Mesendoderm (in vitro differentiated cells): ENCODE results near the gene ZNF296.

Experiments
- DNase-seq: peaks from one replicate; pipeline ENCODE4 v3.0.0; 2013
- H2AK5ac ChIP-seq: 2 replicates; pipeline ENCODE4 v1.6.1; 2013; ENCODE audit warnings: low read length, inconsistent platforms
- H2BK120ac ChIP-seq: 2 replicates; pipeline ENCODE4 v1.6.1; 2013; ENCODE audit warnings: low read depth, mild to moderate bottlenecking, low read length, moderate library complexity, mixed read lengths
- H2BK15ac ChIP-seq: replicated peaks from 2 replicates; pipeline ENCODE4 v1.6.1; 2013; ENCODE audit warnings: low read depth, mild to moderate bottlenecking, moderate library complexity
- H2BK5ac ChIP-seq: 2 replicates; pipeline ENCODE4 v1.6.1; 2013; ENCODE audit warnings: low read length, inconsistent platforms
- H3K18ac ChIP-seq: 2 replicates; pipeline ENCODE4 v1.6.1; 2013; ENCODE audit warnings: mild to moderate bottlenecking, low read length, mixed read lengths
- H3K23ac ChIP-seq: one replicate; pipeline ENCODE4 v1.6.1; 2013; ENCODE audit warnings: low read length
- H3K27ac ChIP-seq: 2 replicates; pipeline ENCODE4 v1.5.1; 2013; ENCODE audit warnings: low read depth, mild to moderate bottlenecking, inconsistent platforms, low read length, moderate library complexity
- H3K27me3 ChIP-seq: 2 replicates; pipeline ENCODE4 v1.6.1; 2013; ENCODE audit warnings: low read length, control low read depth, mild to moderate bottlenecking, inconsistent platforms; ENCODE audit not compliant: insufficient read depth, poor library complexity
- H3K36me3 ChIP-seq: 2 replicates; pipeline ENCODE4 v1.6.1; 2013; ENCODE audit warnings: low read length, inconsistent platforms; ENCODE audit not compliant: control insufficient read depth, insufficient read depth
- H3K4ac ChIP-seq: one replicate; pipeline ENCODE4 v1.6.1; 2013; ENCODE audit warnings: low read depth, mild to moderate bottlenecking, low read length, moderate library complexity
- H3K4me1 ChIP-seq: 2 replicates; pipeline ENCODE4 v1.6.1; 2013; ENCODE audit warnings: low read depth, low read length, inconsistent platforms; ENCODE audit not compliant: control insufficient read depth
- H3K4me2 ChIP-seq: 2 replicates; pipeline ENCODE4 v1.6.1; 2013; ENCODE audit warnings: low read length
- H3K4me3 ChIP-seq: 2 replicates; pipeline ENCODE4 v1.5.1; 2013; ENCODE audit warnings: mild to moderate bottlenecking, low read length
- H3K56ac ChIP-seq: one replicate; pipeline ENCODE4 v1.6.1; 2013; ENCODE audit warnings: low read length
- H3K79me1 ChIP-seq: 2 replicates; pipeline ENCODE4 v1.6.1; 2013; ENCODE audit warnings: low read length, inconsistent platforms
- H3K79me2 ChIP-seq: 2 replicates; pipeline ENCODE4 v1.6.1; 2013; ENCODE audit warnings: mild to moderate bottlenecking, low read length; ENCODE audit not compliant: control insufficient read depth, insufficient read depth
- H3K9ac ChIP-seq: 2 replicates; pipeline ENCODE4 v1.6.1; 2013; ENCODE audit warnings: low read length, inconsistent platforms
- H4K5ac ChIP-seq: one replicate; pipeline ENCODE4 v1.6.1; 2013; ENCODE audit warnings: low read length
- H4K8ac ChIP-seq: one replicate; pipeline ENCODE4 v1.6.1; 2013; ENCODE audit warnings: low read depth, mild to moderate bottlenecking, control low read depth, low read length, moderate library complexity
- whole genome bisulfite sequencing: extraction: QIAGEN DNeasy Blood & Tissue Kit; methylation state at CpG from one replicate; pipeline ENCODE4 v1.1.7; 2013; ENCODE audit warnings: low lambda C conversion rate, missing lambda C conversion rate; ENCODE audit not compliant: insufficient coverage; ENCODE audit errors: extremely low coverage; 5-methylcytosine and 5-hydroxymethylcytosine counted together

The ZNF296 gene

GRCh38 chr19:45079063-45079910, 3.0 kb upstream of the ZNF296 start, which contains the start of gene GEMIN7:
Gene GEMIN7 (plus strand): TSS chr19:45079260. CDS start chr19:45090115, 10,855 bp downstream.
- Histone ChIP-seq H3K4me3 (peak within 1 kb of the TSS; percentile 93), H2BK15ac (no peak within 1 kb of the TSS), H3K23ac (no peak within 1 kb of the TSS), H3K79me1 (peaks cover 9% of the 10 kb centered on the region), H2AK5ac (peak within 1 kb of the TSS; percentile 58), H2BK5ac (peak within 1 kb of the TSS; percentile 84), H3K4me2 (peak within 1 kb of the TSS; percentile 87), H2BK120ac (peak within 1 kb of the TSS; percentile 19), H3K56ac (peak within 1 kb of the TSS; percentile 98), H3K4ac (peak within 1 kb of the TSS; percentile 97), H3K9ac (peak within 1 kb of the TSS; percentile 98), H4K5ac (no peak within 1 kb of the TSS), H3K4me1 (peaks cover 8% of the 10 kb centered on the region), H3K18ac (peak within 1 kb of the TSS; percentile 82), H4K8ac (no peak within 1 kb of the TSS), H3K27ac (peak within 1 kb of the TSS; percentile 88), H3K27me3 (no peaks in the 10 kb centered on the region), H3K79me2 (peaks cover 29% of the 10 kb centered on the region), H3K36me3 (peaks cover 4% of the 10 kb centered on the region)
- peak; percentile 90 for DNase-seq
- no CpG with 5 or more reads among the region's 61 CpGs for WGBS

DNA sequence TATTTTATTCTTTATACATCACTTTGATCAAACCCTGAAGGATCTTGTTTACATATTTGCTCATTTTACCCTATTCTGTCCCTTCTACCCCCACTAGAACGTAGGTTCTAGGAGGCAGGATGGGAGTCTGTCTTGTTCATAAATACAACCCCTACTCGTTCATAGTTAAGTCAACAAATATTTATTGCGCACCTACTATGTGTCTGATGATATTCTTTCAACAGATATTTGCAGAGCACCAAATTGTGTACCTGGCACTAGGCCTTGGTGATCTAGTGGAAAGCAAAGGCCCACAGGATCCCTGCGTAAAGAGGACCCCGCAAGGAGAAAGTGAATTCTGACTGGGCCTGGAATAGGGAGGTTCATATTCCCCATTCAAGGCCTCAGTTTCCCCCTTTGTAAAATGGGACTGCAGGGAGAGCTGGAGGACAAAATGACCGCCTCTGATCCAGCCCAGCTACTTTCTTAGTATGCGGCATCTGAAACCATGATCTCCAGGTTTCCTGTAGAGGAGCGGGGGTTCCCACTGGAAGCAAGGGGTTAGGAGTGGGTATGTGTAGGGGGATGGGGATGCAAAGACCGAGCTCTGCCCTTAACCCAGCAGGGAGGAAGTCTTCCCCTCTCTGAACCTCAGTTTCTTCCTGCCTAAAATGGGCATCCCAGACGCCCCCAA, 2.2 kb upstream of the ZNF296 start:
- no peak overlapping the region for H3K27ac ChIP-seq
- H2BK15ac ChIP-seq = no peak overlapping the region
- H3K79me1 ChIP-seq = peaks cover 9% of the 10 kb centered on the region
- WGBS = no CpG with 5 or more reads among the region's 10 CpGs
- no peak overlapping the region for H3K23ac ChIP-seq
- H4K5ac ChIP-seq = no peak overlapping the region
- no peak overlapping the region for H2AK5ac ChIP-seq
- no peak overlapping the region for H3K18ac ChIP-seq
- H4K8ac ChIP-seq = no peak overlapping the region
- H3K9ac ChIP-seq = peak overlapping the region; percentile 86
- H3K36me3 ChIP-seq = peaks cover 4% of the 10 kb centered on the region
- H3K4me1 ChIP-seq = peaks cover 8% of the 10 kb centered on the region
- H3K4me2 ChIP-seq = peak overlapping the region; percentile 87
- H3K4ac ChIP-seq = peak overlapping the region; percentile 48
- DNase-seq = no peak
- H3K79me2 ChIP-seq = peaks cover 29% of the 10 kb centered on the region
- H2BK120ac ChIP-seq = no peak overlapping the region
- H3K4me3 ChIP-seq = peak overlapping the region; percentile 16
- H2BK5ac ChIP-seq = no peak overlapping the region
- peak overlapping the region; percentile 97 for H3K56ac ChIP-seq
- no peaks in the 10 kb centered on the region for H3K27me3 ChIP-seq

GRCh38 chr19:45076851-45077730, 813 bp upstream of the ZNF296 start:
- DNase-seq = no peak
- H3K9ac ChIP-seq = peak overlapping the region; percentile 47
- H3K4ac ChIP-seq = no peak overlapping the region
- H3K4me3 ChIP-seq = no peak overlapping the region
- no peak overlapping the region for H4K8ac ChIP-seq
- peaks cover 6% of the 10 kb centered on the region for H3K79me1 ChIP-seq
- peak overlapping the region; percentile 9 for H3K56ac ChIP-seq
- H2BK15ac ChIP-seq = no peak overlapping the region
- H2BK120ac ChIP-seq = no peak overlapping the region
- no peak overlapping the region for H4K5ac ChIP-seq
- no peak overlapping the region for H3K27ac ChIP-seq
- no peaks in the 10 kb centered on the region for H3K27me3 ChIP-seq
- H2BK5ac ChIP-seq = no peak overlapping the region
- H3K4me2 ChIP-seq = no peak overlapping the region
- H3K79me2 ChIP-seq = peaks cover 20% of the 10 kb centered on the region
- H3K4me1 ChIP-seq = peaks cover 8% of the 10 kb centered on the region
- no peak overlapping the region for H2AK5ac ChIP-seq
- H3K36me3 ChIP-seq = peaks cover 6% of the 10 kb centered on the region
- no peak overlapping the region for H3K23ac ChIP-seq
- no CpG with 5 or more reads among the region's 15 CpGs for WGBS
- no peak overlapping the region for H3K18ac ChIP-seq

DNA sequence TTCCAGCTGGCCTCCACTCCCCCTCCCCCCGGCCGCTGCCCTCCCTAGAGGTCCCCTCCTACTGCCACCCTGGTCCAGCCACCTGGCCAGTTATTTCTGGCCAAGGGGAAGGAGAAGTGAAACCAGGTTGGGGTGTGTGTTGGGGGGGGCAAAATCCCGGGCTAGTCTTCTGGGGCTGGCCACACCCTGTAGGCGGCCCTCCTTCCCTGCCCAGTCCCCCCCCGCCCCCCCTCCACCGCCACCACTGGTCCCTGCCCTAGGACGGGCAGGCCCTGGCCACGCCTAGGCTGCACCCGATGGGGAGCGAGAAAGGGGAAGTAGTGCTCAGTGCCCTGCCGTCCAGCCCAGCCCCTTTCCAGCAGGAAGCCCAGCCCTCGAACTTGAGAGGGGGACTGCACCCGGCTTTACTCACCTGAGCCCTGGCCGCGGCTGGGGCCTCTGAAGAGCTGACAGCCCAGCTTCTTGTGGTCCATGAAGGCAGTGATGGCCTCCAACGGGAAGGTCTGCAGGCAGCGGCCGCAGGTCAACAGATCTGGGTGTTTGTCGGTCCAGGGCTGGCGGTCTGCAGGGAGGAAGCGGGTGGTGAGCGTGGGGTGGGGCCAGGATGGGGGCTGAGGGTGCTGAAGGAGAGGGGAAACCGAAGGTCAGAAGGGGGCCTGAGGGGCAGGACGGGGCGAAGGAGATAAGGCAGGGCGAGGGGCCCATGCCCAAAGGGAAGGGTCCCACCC, 813 bp downstream of the ZNF296 start:
- Histone ChIP-seq H2BK120ac (no peak overlapping the region), H4K8ac (no peak overlapping the region), H2BK15ac (no peak overlapping the region), H3K79me1 (no peaks in the 10 kb centered on the region), H4K5ac (no peak overlapping the region), H3K56ac (peak overlapping the region; percentile 80), H3K23ac (no peak overlapping the region), H3K79me2 (peaks cover 9% of the 10 kb centered on the region), H3K4me3 (peak overlapping the region; percentile 55), H2AK5ac (no peak overlapping the region), H3K4me1 (peaks cover 6% of the 10 kb centered on the region), H3K4ac (no peak overlapping the region), H3K27ac (peak overlapping the region; percentile 18), H2BK5ac (no peak overlapping the region), H3K4me2 (peak overlapping the region; percentile 80), H3K27me3 (no peaks in the 10 kb centered on the region), H3K36me3 (peaks cover 4% of the 10 kb centered on the region), H3K18ac (no peak overlapping the region), H3K9ac (peak overlapping the region; percentile 69)
- no CpG with 5 or more reads among the region's 26 CpGs for WGBS
- DNase-seq = peak; percentile 77

DNA sequence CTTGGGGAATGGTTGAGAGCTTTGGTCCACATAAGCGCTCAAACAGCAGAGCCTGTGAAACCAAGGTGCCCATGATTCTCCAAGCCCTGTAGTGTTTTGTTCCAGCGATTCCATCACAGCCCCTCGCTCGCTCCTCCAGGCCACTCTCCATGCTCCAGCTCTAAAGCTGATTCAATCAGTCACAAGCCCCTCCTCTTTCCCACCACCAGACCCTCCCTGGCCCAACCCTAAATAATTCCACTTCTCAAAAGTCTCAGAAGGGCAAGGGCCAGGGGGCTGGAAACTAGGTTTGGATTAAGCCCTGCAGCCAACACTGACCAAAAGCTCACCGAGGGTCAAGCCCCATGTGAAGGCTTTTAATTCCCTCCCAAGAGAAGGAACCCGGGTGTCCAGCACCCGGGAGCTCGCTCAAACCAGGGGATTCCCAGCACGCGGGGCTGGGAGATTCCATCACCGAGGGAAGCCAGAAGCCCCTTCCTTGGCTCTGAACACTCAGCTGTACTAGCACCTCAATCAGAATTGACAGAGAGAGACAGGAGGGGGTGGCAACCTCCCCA, 1.5 kb downstream of the ZNF296 start:
- Histone ChIP-seq H3K79me2 (peaks cover 3% of the 10 kb centered on the region), H2BK15ac (no peak overlapping the region), H3K23ac (no peak overlapping the region), H3K27me3 (no peaks in the 10 kb centered on the region), H2BK120ac (no peak overlapping the region), H2BK5ac (no peak overlapping the region), H3K56ac (peak overlapping the region; percentile 80), H3K4me2 (peak overlapping the region; percentile 64), H2AK5ac (no peak overlapping the region), H3K4ac (no peak overlapping the region), H3K79me1 (no peaks in the 10 kb centered on the region), H3K9ac (peak overlapping the region; percentile 67), H3K4me1 (peaks cover 6% of the 10 kb centered on the region), H4K8ac (no peak overlapping the region), H3K36me3 (peaks cover 4% of the 10 kb centered on the region), H3K27ac (peak overlapping the region; percentile 13), H3K4me3 (peak overlapping the region; percentile 28), H3K18ac (no peak overlapping the region), H4K5ac (no peak overlapping the region)
- DNase-seq = peak; percentile 62
- no CpG with 5 or more reads among the region's 11 CpGs for WGBS
